Calu3 (cell line): ENCODE data around the gene EFR3B. TPM values are rescaled to one million over a fixed set of nuclear protein-coding genes. Genes with fewer than 3 reads are reported as not detected.

Source experiments
- BruUV-seq: library from RNA; stranded (reverse); fragments of 400-500 nt; replicated peaks from 2 replicates; lab custom pipeline; 2021; lab: Mats Ljungman, UMichigan
- CTCF ChIA-PET: fragments of 300-600 bp; sonication (Branson Sonifier 250); formaldehyde crosslinking; loops from one replicate; lab custom pipeline; 2022; ENCODE audit warnings: antibody characterized with exemption; lab: Charles Lee
- DNase-seq: peaks from one replicate; pipeline ENCODE4 v3.0.0; 2022
- H3K27ac Mint-ChIP-seq: one replicate; pipeline ENCODE4 v1.8.0; 2022; ENCODE audit warnings: mixed read lengths; ENCODE audit not compliant: unreplicated experiment
- H3K27me3 Mint-ChIP-seq: one replicate; pipeline ENCODE4 v1.8.0; 2022; ENCODE audit warnings: mixed read lengths; ENCODE audit not compliant: unreplicated experiment
- H3K36me3 Mint-ChIP-seq: one replicate; pipeline ENCODE4 v1.8.0; 2022; ENCODE audit warnings: mild to moderate bottlenecking, moderate library complexity, mixed read lengths; ENCODE audit not compliant: insufficient read depth, unreplicated experiment
- H3K4me1 Mint-ChIP-seq: one replicate; pipeline ENCODE4 v1.8.0; 2022; ENCODE audit warnings: mild to moderate bottlenecking, low read depth, mixed read lengths; ENCODE audit not compliant: unreplicated experiment
- H3K4me3 Mint-ChIP-seq: one replicate; pipeline ENCODE4 v1.8.0; 2022; ENCODE audit warnings: mild to moderate bottlenecking, low read depth, moderate library complexity, mixed read lengths; ENCODE audit not compliant: unreplicated experiment
- H3K9me3 Mint-ChIP-seq: one replicate; pipeline ENCODE4 v1.8.0; 2022; ENCODE audit warnings: low read depth, mixed read lengths; ENCODE audit not compliant: unreplicated experiment
- intact Hi-C: fragments of 100-400 bp; cut with micrococcal nuclease; formaldehyde crosslinking; loops from one replicate; pipeline ENCODE4 v1.10.0; 2022; ENCODE audit not compliant: unreplicated experiment
- total RNA-seq: library from RNA; stranded (reverse); gene quantifications from 2 replicates; pipeline ENCODE4 v1.2.3, GENCODE V29; 2022
- TF ChIP-seq, protein P1 (sequence below): fragments of 200-600 bp; IDR thresholded peaks from one replicate; pipeline ENCODE4 v1.8.0; 2022; ENCODE audit warnings: antibody characterized with exemption; ENCODE audit not compliant: unreplicated experiment

EFR3B gene
- total RNA-seq, 1 experiment from 2014 or later = 0.17 TPM

DNA sequence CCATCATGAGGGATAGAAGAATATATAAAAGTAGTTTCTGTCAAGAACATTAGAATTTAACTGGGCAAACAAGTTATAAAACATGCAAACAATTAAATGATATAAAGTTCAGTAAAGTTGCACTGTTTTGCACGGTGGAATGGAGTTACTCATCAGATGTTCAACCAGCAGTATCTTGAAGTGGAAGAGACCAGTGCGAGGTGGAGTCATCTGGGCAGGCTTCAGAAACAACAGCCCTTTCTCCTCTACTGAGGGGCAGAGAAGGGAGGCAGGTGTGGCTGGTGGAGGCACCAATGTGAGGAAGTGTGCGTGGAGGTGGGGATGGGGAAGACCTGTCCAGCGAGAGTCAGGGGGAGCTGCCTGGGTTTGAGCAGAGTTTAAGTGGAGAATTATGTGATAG lies 7.5 kb downstream of the EFR3B start:
- peaks cover 48% of the 10 kb centered on the region for H3K27me3 Mint-ChIP-seq
- no peaks in the 10 kb centered on the region for H3K4me1 Mint-ChIP-seq
- DNase-seq = no peak
- H3K4me3 Mint-ChIP-seq = no peak overlapping the region
- no peaks in the 10 kb centered on the region for H3K9me3 Mint-ChIP-seq
- CTCF ChIA-PET = no interaction called here
- no peak overlapping the region for H3K27ac Mint-ChIP-seq
- intact Hi-C loops = no loop called here
- H3K36me3 Mint-ChIP-seq = no peaks in the 10 kb centered on the region
- no TSS peak for BruUV-seq
- TF ChIP-seq, protein P1, sequence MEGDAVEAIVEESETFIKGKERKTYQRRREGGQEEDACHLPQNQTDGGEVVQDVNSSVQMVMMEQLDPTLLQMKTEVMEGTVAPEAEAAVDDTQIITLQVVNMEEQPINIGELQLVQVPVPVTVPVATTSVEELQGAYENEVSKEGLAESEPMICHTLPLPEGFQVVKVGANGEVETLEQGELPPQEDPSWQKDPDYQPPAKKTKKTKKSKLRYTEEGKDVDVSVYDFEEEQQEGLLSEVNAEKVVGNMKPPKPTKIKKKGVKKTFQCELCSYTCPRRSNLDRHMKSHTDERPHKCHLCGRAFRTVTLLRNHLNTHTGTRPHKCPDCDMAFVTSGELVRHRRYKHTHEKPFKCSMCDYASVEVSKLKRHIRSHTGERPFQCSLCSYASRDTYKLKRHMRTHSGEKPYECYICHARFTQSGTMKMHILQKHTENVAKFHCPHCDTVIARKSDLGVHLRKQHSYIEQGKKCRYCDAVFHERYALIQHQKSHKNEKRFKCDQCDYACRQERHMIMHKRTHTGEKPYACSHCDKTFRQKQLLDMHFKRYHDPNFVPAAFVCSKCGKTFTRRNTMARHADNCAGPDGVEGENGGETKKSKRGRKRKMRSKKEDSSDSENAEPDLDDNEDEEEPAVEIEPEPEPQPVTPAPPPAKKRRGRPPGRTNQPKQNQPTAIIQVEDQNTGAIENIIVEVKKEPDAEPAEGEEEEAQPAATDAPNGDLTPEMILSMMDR = no peak

DNA sequence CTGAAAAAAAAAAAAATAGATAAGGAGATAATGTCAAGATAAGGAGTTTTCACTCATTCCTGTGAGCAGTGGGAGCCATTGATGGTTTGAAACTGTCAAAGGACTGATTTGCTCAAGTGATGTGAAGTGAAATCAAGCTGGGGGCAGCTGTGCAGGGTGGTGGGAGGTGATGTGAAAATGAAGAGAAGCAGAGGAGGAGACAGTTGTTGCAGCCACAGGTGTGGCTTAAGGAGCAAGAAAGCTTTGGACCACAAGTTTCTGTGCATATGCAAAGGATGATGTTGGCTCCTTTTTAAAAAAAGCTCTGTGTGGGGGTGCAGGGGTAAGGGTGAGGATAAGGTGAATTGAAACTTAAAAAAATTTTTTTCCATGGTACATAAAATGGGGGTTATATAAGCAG lies 8.3 kb downstream of the EFR3B start:
- H3K27me3 Mint-ChIP-seq = peaks cover 48% of the 10 kb centered on the region
- no TSS peak for BruUV-seq
- no peaks in the 10 kb centered on the region for H3K9me3 Mint-ChIP-seq
- CTCF ChIA-PET = interaction anchor here (0.7 kb wide), 1 partner anchor 23 kb away, joined by 7 read pairs; no protein-coding TSS in a partner anchor
- H3K4me3 Mint-ChIP-seq = no peak overlapping the region
- no peak overlapping the region for H3K27ac Mint-ChIP-seq
- DNase-seq = no peak
- H3K36me3 Mint-ChIP-seq = no peaks in the 10 kb centered on the region
- TF ChIP-seq, protein P1 = no peak
- intact Hi-C loops = no loop called here
- no peaks in the 10 kb centered on the region for H3K4me1 Mint-ChIP-seq

DNA sequence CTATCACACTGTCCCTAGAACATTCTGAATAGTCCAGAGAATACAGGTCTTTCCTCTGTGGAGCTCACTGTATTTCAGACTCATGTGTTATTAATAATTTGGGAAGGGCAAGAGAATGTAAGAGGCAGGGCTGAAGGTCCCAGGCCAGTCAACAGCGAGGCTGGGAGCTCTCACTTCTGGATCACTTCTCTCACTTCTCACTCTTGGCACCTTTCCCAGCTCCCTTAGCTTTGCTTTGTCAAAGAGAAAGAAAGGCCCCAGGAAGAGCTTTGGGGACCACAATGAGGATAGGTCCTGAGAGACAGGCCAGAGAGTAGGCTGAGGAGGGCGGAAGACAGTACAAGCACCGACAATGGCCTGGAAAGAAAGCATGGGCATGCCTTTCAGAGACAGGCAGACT lies 11.2 kb downstream of the EFR3B start:
- TF ChIP-seq, protein P1 = no peak
- DNase-seq = no peak
- Mint-ChIP-seq H3K9me3 (no peaks in the 10 kb centered on the region), H3K4me1 (no peaks in the 10 kb centered on the region), H3K27ac (no peak overlapping the region), H3K27me3 (peaks cover 53% of the 10 kb centered on the region), H3K36me3 (no peaks in the 10 kb centered on the region), H3K4me3 (no peak overlapping the region)
- no TSS peak for BruUV-seq
- intact Hi-C loops = no loop called here
- CTCF ChIA-PET = interaction anchor here (0.8 kb wide), 1 partner anchor 35 kb away, joined by 3 read pairs; no protein-coding TSS in a partner anchor

DNA sequence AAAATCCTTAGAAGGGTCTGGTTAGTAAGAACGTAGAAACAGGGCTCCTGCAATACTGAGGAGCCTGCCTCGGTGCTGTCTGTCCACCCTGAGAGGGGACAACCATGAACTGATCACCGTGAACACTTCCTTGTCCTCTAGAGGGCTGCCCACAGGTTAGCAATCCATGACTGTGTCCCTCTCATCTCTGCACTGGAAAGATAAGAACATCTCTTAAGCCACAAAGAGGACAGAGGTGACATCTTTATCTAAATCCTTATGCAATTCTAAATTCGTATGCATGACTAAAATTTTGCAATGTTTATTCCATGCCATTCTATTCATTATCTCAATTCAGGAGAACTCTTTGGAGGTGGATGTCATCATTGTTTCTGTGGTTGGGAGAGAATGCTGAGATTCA lies 12.8 kb downstream of the EFR3B start:
- no TSS peak for BruUV-seq
- CTCF ChIA-PET = no interaction called here
- peaks cover 37% of the 10 kb centered on the region for H3K27me3 Mint-ChIP-seq
- DNase-seq = no peak
- intact Hi-C loops = no loop called here
- TF ChIP-seq, protein P1 = no peak
- no peaks in the 10 kb centered on the region for H3K4me1 Mint-ChIP-seq
- no peak overlapping the region for H3K4me3 Mint-ChIP-seq
- H3K27ac Mint-ChIP-seq = no peak overlapping the region
- no peaks in the 10 kb centered on the region for H3K36me3 Mint-ChIP-seq
- H3K9me3 Mint-ChIP-seq = no peaks in the 10 kb centered on the region
